GM10266 (cell line): ENCODE measurements around the gene C1RL.

Experiments used
- DNase-seq: peaks from one replicate; pipeline ENCODE4 v3.0.0; 2012; ENCODE audit errors: extremely low spot score
- CTCF ChIP-seq: IDR thresholded peaks from 2 replicates; pipeline ENCODE4 v1.5.1; 2012; ENCODE audit warnings: mild to moderate bottlenecking, low read depth; ENCODE audit not compliant: control insufficient read depth, insufficient read depth; ENCODE audit errors: missing control alignments

Gene C1RL

GRCh38 chr12:7121324-7121723 is 12.3 kb upstream of the C1RL start:
- no peak for DNase-seq
- TF ChIP-seq CTCF, result no peak

- no peak for DNase-seq
- TF ChIP-seq CTCF, result no peak
These were observed 11.2 kb upstream of the C1RL start for GRCh38 chr12:7120166-7120565.

- no peak for TF ChIP-seq CTCF
These were observed 9.9 kb upstream of the C1RL start for GRCh38 chr12:7118881-7119280.

GRCh38 chr12:7117670-7118069 is 8.7 kb upstream of the C1RL start:
- no peak for DNase-seq
- no peak for TF ChIP-seq CTCF

More at GRCh38 chr12:7118881-7119280, 9.9 kb upstream of the C1RL start:
- DNase-seq, result no peak

- TF ChIP-seq CTCF, result no peak
- no peak for DNase-seq
These were observed 7.9 kb upstream of the C1RL start for GRCh38 chr12:7116916-7117315.

GRCh38 chr12:7116196-7116595 is 7.2 kb upstream of the C1RL start:
- no peak for DNase-seq
- TF ChIP-seq CTCF, result no peak

GRCh38 chr12:7114851-7115250 is 5.8 kb upstream of the C1RL start:
- DNase-seq, result no peak
- TF ChIP-seq CTCF, result no peak
